HEK293 (cell line): ENCODE results near the gene NEAT1.

Experiments used
- CTCF ChIA-PET: fragments of 350-600 bp; formaldehyde crosslinking; extraction: SDS; loops from one replicate; lab custom pipeline; 2021; ENCODE audit warnings: antibody characterized with exemption; lab: Yijun Ruan, JAX
- POLR2A ChIA-PET: fragments of 300-600 bp; formaldehyde crosslinking; extraction: SDS; loops from one replicate; lab custom pipeline; 2020; ENCODE audit warnings: antibody characterized with exemption, inconsistent platforms; lab: Yijun Ruan, JAX
- H3K27ac ChIP-seq: fragments of 200-500 bp; sonication (Bioruptor generic); 2 replicates; pipeline ENCODE4 v1.5.1; 2014; ENCODE audit warnings: low read depth, low read length, control low read depth, inconsistent platforms; ENCODE audit errors: extremely low read depth
- H3K36me3 ChIP-seq, 2 experiments: fragments of 200-500 bp in 1 of 2; sonication (Bioruptor generic) in 1 of 2; 1 replicate in 1 of 2; 2 replicates in 1 of 2; pipeline ENCODE4 v1.5.1; 2014 to 2017; ENCODE audit warnings: inconsistent platforms in 2 of 2, low read length in 2 of 2; ENCODE audit not compliant: control insufficient read depth in 2 of 2, insufficient read depth in 1 of 2
- H3K4me1 ChIP-seq: fragments of 200-500 bp; sonication (Bioruptor generic); 2 replicates; pipeline ENCODE4 v1.5.1; 2014; ENCODE audit warnings: mild to moderate bottlenecking, low read length, inconsistent platforms; ENCODE audit not compliant: control insufficient read depth, insufficient read depth
- H3K4me3 ChIP-seq: 2 replicates; pipeline ENCODE4 v1.5.1; 2011; ENCODE audit warnings: low read depth, mild to moderate bottlenecking, control low read depth, low read length, moderate library complexity
- H3K9me3 ChIP-seq: fragments of 200-500 bp; sonication (Bioruptor generic); 2 replicates; pipeline ENCODE4 v1.5.1; 2014; ENCODE audit warnings: low read depth, low read length, inconsistent platforms; ENCODE audit not compliant: control insufficient read depth, insufficient read depth
- EGR2 ChIP-seq: fragments of 450-650 bp; formaldehyde crosslinking; IDR thresholded peaks from 2 replicates; pipeline ENCODE4 v1.5.1; 2016; ENCODE audit warnings: low read depth, missing biosample characterization, missing genetic modification characterization
- ELK4 ChIP-seq: IDR thresholded peaks from 2 replicates; pipeline ENCODE4 v1.6.1; 2011; ENCODE audit warnings: mild to moderate bottlenecking, low read depth, low read length, borderline replicate concordance
- GLIS1 ChIP-seq: fragments of 450-650 bp; formaldehyde crosslinking; IDR thresholded peaks from 2 replicates; pipeline ENCODE4 v1.5.1; 2016; ENCODE audit warnings: missing biosample characterization, missing genetic modification characterization
- IKZF3 ChIP-seq: fragments of 450-650 bp; IDR thresholded peaks from 2 replicates; pipeline ENCODE4 v1.5.0; 2018; ENCODE audit warnings: missing biosample characterization, mild to moderate bottlenecking, missing genetic modification characterization, moderate library complexity
- KLF1 ChIP-seq: fragments of 450-650 bp; formaldehyde crosslinking; IDR thresholded peaks from 2 replicates; pipeline ENCODE4 v1.5.1; 2016; ENCODE audit warnings: missing biosample characterization, missing genetic modification characterization
- KLF8 ChIP-seq: fragments of 450-650 bp; formaldehyde crosslinking; IDR thresholded peaks from 2 replicates; pipeline ENCODE4 v1.5.1; 2016; ENCODE audit warnings: missing biosample characterization, missing genetic modification characterization
- PATZ1 ChIP-seq: fragments of 450-650 bp; formaldehyde crosslinking; IDR thresholded peaks from 2 replicates; pipeline ENCODE4 v1.5.1; 2016; ENCODE audit warnings: missing biosample characterization, missing genetic modification characterization
- TRIM28 ChIP-seq: IDR thresholded peaks from 2 replicates; pipeline ENCODE4 v1.6.1; 2011; ENCODE audit warnings: low read length, control low read depth, borderline replicate concordance
- WT1 ChIP-seq: fragments of 450-650 bp; formaldehyde crosslinking; IDR thresholded peaks from 2 replicates; pipeline ENCODE4 v1.5.1; 2016; ENCODE audit warnings: missing biosample characterization, missing genetic modification characterization
- ZFHX2 ChIP-seq: fragments of 450-650 bp; formaldehyde crosslinking; conservative IDR thresholded peaks from 2 replicates; pipeline ENCODE4 v1.5.1; 2016; ENCODE audit warnings: missing biosample characterization, missing genetic modification characterization
- ZNF174 ChIP-seq: fragments of 450-650 bp; formaldehyde crosslinking; IDR thresholded peaks from 2 replicates; pipeline ENCODE4 v1.5.0; 2017; ENCODE audit warnings: missing biosample characterization, mild to moderate bottlenecking, missing genetic modification characterization
- ZNF280C ChIP-seq: fragments of 450-650 bp; formaldehyde crosslinking; IDR thresholded peaks from 2 replicates; pipeline ENCODE4 v1.5.1; 2016; ENCODE audit warnings: missing biosample characterization, missing genetic modification characterization
- ZNF324 ChIP-seq: fragments of 450-650 bp; formaldehyde crosslinking; IDR thresholded peaks from 2 replicates; pipeline ENCODE4 v1.5.1; 2016; ENCODE audit warnings: missing biosample characterization, missing genetic modification characterization
- ZNF366 ChIP-seq: fragments of 450-650 bp; formaldehyde crosslinking; conservative IDR thresholded peaks from 2 replicates; pipeline ENCODE4 v1.5.1; 2016; ENCODE audit warnings: missing biosample characterization, missing genetic modification characterization
- ZNF529 ChIP-seq: fragments of 450-650 bp; formaldehyde crosslinking; IDR thresholded peaks from 2 replicates; pipeline ENCODE4 v1.5.1; 2017; ENCODE audit warnings: missing genetic modification characterization, missing biosample characterization; ENCODE audit not compliant: insufficient replicate concordance
- ZNF585B ChIP-seq: fragments of 450-650 bp; formaldehyde crosslinking; IDR thresholded peaks from 2 replicates; pipeline ENCODE4 v1.5.1; 2016; ENCODE audit warnings: missing biosample characterization, missing genetic modification characterization
- ZNF596 ChIP-seq: fragments of 450-650 bp; IDR thresholded peaks from 2 replicates; pipeline ENCODE4 v1.5.0; 2018; ENCODE audit warnings: missing biosample characterization, mild to moderate bottlenecking, missing genetic modification characterization, moderate library complexity
- ZNF670 ChIP-seq: fragments of 450-650 bp; formaldehyde crosslinking; IDR thresholded peaks from 2 replicates; pipeline ENCODE4 v1.5.1; 2016; ENCODE audit warnings: missing biosample characterization, missing genetic modification characterization, low read depth
- ZNF677 ChIP-seq: fragments of 450-650 bp; IDR thresholded peaks from 2 replicates; pipeline ENCODE4 v1.5.0; 2018; ENCODE audit warnings: missing biosample characterization, mild to moderate bottlenecking, missing genetic modification characterization, moderate library complexity
- ZNF701 ChIP-seq: fragments of 450-650 bp; formaldehyde crosslinking; IDR thresholded peaks from 2 replicates; pipeline ENCODE4 v1.5.1; 2016; ENCODE audit warnings: missing biosample characterization, missing genetic modification characterization
- ZNF747 ChIP-seq: fragments of 450-650 bp; formaldehyde crosslinking; IDR thresholded peaks from 2 replicates; pipeline ENCODE4 v1.5.1; 2016; ENCODE audit warnings: missing biosample characterization, missing genetic modification characterization
- ZNF785 ChIP-seq: fragments of 450-650 bp; formaldehyde crosslinking; IDR thresholded peaks from 2 replicates; pipeline ENCODE4 v1.5.1; 2016; ENCODE audit warnings: missing biosample characterization, missing genetic modification characterization
- ZNF843 ChIP-seq: fragments of 450-650 bp; formaldehyde crosslinking; IDR thresholded peaks from 2 replicates; pipeline ENCODE4 v1.5.1; 2016; ENCODE audit warnings: missing biosample characterization, missing genetic modification characterization
- TF ChIP-seq, protein P1 (sequence below): fragments of 450-650 bp; formaldehyde crosslinking; IDR thresholded peaks from 2 replicates; pipeline ENCODE4 v1.5.1; 2017; ENCODE audit warnings: missing biosample characterization, missing genetic modification characterization

Gene NEAT1

DNA sequence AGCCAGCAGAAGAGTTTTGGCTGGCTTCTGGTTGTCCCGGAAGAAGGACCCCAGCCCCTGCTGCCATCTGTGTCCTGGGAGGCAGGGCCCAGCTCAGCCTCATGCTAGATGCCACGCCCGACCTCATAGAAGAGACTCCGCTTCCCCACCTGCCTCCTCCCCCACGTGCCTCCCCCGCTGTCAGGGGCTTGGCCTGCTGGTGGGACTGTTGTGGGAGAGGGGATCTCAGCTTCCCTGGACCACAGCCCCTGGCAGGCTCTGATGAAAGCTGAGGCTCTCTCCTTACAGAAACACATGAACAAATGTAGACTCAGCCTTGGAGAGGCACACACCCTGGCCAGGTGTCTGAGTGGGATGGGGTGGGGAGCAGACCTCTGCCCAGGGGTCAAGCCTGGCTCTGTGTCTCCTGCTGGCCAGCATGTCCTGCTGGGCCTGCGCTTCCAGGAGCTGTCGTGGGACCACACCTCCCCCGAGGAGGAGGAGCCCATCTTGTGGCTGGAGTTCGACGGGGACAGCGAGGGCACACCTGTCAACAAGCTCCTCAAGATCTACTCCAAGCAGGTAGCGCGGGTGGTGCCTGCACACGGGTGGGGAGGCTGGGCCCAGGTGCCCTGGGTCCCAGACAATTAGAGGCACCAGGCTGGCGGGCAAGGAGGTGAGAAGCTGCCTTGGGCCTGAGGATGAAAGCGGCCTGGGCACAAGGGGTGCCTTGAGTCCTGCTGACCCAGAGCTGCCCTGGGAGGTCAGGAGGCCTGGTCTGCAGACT, 22.1 kb upstream of the NEAT1 start:
- CTCF ChIA-PET, result interaction anchor here (0.7 to 0.9 kb wide), 2 partner anchors 15 to 218 kb away, joined by 3 read pairs; no protein-coding TSS in a partner anchor
- Histone ChIP-seq H3K4me3 (no peak overlapping the region), H3K36me3 (peaks cover 5 to 68% of the 10 kb centered on the region in 2 experiments; a peak in 2 of 3 replicates), H3K27ac (no peak overlapping the region), H3K4me1 (no peaks in the 10 kb centered on the region), H3K9me3 (no peaks in the 10 kb centered on the region)
- TF ChIP-seq ZNF585B (no peak), PATZ1 (tag by site-specific recombination) (no peak), ZNF529 (no peak), TRIM28 (no peak), ZNF174 (tag by site-specific recombination) (no peak), ZNF677 (no peak), WT1 (tag by site-specific recombination) (no peak), ZNF280C (tag by site-specific recombination) (no peak), IKZF3 (tag by site-specific recombination) (no peak), ZNF701 (tag by site-specific recombination) (no peak), ZNF785 (tag by site-specific recombination) (no peak), ZNF596 (tag by site-specific recombination) (no peak)
- POLR2A ChIA-PET, result no interaction called here

GRCh38 chr11:65401073-65401802, 21.4 kb upstream of the NEAT1 start:
- no peaks in the 10 kb centered on the region for H3K4me1 ChIP-seq
- no peak overlapping the region for H3K4me3 ChIP-seq
- ChIA-PET POLR2A (no interaction called here), CTCF (interaction anchor here (0.7 kb wide), 1 partner anchor 13 kb away, joined by 3 read pairs; no protein-coding TSS in a partner anchor)
- no peaks in the 10 kb centered on the region for H3K9me3 ChIP-seq
- H3K27ac ChIP-seq, result no peak overlapping the region
- H3K36me3 ChIP-seq, result peaks cover 5 to 64% of the 10 kb centered on the region in 2 experiments; a peak in 2 of 3 replicates
- TF ChIP-seq ZNF366 (tag by site-specific recombination), result no peak
- TF ChIP-seq EGR2 (tag by site-specific recombination), result peak; percentile 19; the same call in 1 of the 2 replicates
- TF ChIP-seq ZFHX2 (tag by site-specific recombination), result peak; percentile 34; the same call in 1 of the 2 replicates
- TF ChIP-seq KLF1, result peak; percentile 60
- TF ChIP-seq, all 188 proteins: peak for 3

GRCh38 chr11:65401803-65402248, 20.8 kb upstream of the NEAT1 start:
- no peaks in the 10 kb centered on the region for H3K9me3 ChIP-seq
- H3K27ac ChIP-seq, result no peak overlapping the region
- no peaks in the 10 kb centered on the region for H3K4me1 ChIP-seq
- ChIA-PET CTCF (interaction anchor here (0.7 kb wide), 1 partner anchor 14 kb away, joined by 3 read pairs; no protein-coding TSS in a partner anchor), POLR2A (no interaction called here)
- H3K4me3 ChIP-seq, result no peak overlapping the region
- H3K36me3 ChIP-seq, result peaks cover 5 to 58% of the 10 kb centered on the region in 2 experiments; a peak in 2 of 3 replicates
- TF ChIP-seq ELK4 (no peak), ZNF843 (tag by site-specific recombination) (no peak), ZNF747 (tag by site-specific recombination) (no peak), KLF8 (tag by site-specific recombination) (no peak), GLIS1 (tag by site-specific recombination) (no peak), ZNF670 (tag by site-specific recombination) (no peak), ZNF324 (no peak)
- TF ChIP-seq, protein P1, sequence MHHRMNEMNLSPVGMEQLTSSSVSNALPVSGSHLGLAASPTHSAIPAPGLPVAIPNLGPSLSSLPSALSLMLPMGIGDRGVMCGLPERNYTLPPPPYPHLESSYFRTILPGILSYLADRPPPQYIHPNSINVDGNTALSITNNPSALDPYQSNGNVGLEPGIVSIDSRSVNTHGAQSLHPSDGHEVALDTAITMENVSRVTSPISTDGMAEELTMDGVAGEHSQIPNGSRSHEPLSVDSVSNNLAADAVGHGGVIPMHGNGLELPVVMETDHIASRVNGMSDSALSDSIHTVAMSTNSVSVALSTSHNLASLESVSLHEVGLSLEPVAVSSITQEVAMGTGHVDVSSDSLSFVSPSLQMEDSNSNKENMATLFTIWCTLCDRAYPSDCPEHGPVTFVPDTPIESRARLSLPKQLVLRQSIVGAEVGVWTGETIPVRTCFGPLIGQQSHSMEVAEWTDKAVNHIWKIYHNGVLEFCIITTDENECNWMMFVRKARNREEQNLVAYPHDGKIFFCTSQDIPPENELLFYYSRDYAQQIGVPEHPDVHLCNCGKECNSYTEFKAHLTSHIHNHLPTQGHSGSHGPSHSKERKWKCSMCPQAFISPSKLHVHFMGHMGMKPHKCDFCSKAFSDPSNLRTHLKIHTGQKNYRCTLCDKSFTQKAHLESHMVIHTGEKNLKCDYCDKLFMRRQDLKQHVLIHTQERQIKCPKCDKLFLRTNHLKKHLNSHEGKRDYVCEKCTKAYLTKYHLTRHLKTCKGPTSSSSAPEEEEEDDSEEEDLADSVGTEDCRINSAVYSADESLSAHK (tag by site-specific recombination), result no peak
